SH-SY5Y (cell line): ENCODE data around the gene SLC35F3.

Experiments used
- GATA2 ChIP-seq: IDR thresholded peaks from 2 replicates; pipeline ENCODE4 v1.6.1; 2011; ENCODE audit warnings: mild to moderate bottlenecking, low read depth, low read length
- GATA3 ChIP-seq: IDR thresholded peaks from 2 replicates; pipeline ENCODE4 v1.6.1; 2011; ENCODE audit warnings: low read depth, mild to moderate bottlenecking, low read length, moderate library complexity

DNA sequence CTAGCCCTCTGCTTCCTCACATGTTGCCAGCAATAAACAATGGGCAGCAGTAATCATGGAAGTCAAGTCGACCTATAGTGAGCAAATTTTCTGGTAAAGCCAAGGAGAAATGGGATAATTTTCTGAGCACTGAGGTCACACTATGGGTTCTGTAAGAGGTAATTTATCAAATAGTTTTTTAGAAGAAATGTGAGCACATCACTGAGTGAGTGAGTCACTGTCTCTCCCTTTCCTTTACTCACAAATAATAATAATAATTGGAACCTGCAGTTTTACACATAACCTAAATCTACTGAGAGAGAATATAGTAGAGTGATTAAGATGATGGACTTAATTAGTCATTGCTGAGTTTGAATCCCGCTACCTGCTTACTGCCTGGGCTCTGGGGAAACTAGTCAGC lies 23.6 kb downstream of the SLC35F3 start:
- TF ChIP-seq GATA3 (no peak), GATA2 (no peak)
